Activated naive CD4-positive, alpha-beta T cell treated with anti-CD3 and anti-CD28 coated beads, Interleukin-2, amount 50 U/mL, for 16 hours (primary cell): Measurements from ENCODE around the gene TTLL11.

Experiments
- DNase-seq: peaks from one replicate; pipeline ENCODE4 v3.0.0-alpha.2; 2020

The TTLL11 gene

DNA sequence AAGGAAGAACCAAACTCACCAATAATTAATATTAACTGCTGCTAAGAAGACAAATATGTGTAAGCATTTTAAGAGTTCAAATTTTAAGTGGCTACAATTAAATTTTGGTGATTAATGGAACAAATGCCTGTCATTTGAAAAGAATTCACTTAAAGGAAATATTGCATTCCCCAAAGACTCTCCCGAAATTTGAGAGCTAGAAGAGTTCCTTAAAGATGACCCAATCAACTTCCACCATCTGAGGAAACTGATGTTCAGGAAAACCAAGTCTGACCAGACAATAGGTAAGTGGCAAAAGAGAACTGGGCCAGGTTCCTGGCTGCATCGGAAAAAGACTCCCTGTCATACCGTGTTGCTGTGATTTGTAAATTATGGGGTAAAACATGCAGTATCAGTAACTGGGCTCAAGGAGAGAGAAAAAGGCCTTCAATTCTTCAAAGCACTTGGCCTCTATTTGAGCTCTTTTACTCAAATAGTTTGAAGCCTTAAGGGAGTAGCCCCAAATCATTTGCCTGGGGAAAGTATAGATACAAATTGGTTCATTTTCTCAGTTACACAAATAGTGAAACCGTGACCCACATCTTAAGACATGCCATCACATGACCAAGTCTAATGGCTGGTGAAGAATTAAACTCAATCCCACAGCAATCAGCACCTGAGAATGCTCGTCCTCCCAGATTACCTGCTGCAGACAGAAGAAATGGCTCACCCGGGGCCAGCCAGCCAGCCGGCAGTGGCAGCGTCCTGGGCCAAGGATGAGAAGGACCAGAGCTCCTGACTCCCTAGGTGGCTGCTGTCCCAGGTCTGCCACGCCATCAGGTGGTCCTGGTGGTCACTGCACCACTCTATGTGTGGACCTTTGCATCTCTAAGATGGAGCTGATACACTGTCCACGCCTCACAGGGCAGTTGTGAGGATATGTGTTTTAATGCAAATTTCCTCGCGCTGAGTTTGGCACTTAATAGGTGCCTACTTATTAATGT, 162.9 kb downstream of the TTLL11 start:
- no peak for DNase-seq

DNA sequence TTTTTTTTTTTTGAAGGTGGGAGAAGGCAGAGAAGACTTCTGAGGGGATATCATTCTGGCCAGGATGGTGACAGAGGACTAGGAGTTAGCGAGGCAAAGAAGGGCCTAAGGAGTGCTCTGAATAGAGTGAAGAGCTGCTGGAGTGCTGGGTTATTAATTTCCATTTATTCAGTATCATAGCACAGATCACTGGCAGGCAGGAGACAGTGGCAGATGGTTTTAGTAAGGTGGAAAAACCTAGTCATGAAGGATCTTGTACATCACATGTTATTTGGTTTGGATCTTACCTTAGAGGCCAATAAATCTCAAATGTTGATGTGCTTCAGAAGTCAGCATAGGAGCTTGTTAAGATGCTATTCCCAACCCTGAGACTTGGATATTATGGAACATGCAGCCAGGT, 165.5 kb downstream of the TTLL11 start:
- no peak for DNase-seq

DNA sequence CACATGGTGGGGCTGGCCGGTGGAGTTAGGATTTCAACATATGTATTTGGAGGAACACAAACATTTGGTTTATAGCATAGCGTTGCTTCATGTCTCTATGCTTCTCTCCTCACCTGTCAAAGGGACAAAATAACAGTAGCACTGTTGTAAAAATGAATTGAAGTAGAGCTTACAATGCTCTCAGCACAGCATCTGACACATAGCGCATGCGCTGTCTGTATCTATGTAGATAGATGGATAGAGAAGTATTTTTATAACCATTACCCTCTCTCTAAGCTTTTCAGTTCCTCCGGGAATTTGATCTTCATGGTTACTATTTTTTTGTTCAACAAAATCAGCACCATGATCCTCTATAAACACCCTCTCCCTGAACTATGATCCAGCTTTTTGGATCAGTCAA, 166.0 kb downstream of the TTLL11 start:
- DNase-seq = no peak

DNA sequence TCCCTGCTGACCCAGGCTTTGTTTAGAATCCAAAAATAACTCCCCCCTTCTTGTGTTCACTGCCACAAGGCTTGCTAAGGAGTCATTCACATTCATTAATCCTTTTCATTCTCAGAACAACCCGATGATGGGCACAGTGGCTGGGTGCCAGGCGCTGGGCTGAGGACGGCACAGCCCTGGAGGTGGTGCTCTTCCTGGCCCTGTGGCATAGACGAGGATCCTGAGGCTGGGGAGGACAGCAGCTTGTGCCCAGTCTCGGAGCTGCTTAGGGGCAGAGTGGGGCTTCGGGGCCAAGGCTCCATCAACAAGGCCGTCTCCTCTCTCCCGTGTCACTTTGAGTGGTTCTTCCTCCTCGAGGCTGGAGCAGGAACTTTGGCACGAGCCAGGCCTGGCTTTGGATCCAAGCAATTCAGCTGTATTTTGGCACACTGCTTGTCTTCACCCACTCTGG, 166.7 kb downstream of the TTLL11 start:
- DNase-seq = no peak

DNA sequence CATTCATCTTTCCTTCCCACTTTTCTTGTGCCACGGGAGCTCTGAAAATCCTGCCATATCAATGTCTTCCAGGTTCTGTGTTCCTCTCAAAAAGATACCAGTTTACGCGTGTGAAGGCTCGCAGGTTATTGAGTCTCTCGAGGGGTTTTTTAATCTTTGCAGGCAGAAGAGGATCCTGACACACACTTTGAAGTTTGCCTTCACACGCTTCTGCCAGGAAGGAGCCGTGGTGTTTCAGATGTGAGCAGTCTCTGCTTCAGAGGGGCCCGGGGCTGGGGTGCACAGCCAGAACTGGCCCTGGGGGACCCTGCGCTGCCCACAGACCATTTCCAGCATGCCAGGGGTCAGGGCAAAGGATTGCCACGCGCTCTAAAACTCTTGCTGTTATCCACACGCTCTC, 167.2 kb downstream of the TTLL11 start:
- DNase-seq = no peak

DNA sequence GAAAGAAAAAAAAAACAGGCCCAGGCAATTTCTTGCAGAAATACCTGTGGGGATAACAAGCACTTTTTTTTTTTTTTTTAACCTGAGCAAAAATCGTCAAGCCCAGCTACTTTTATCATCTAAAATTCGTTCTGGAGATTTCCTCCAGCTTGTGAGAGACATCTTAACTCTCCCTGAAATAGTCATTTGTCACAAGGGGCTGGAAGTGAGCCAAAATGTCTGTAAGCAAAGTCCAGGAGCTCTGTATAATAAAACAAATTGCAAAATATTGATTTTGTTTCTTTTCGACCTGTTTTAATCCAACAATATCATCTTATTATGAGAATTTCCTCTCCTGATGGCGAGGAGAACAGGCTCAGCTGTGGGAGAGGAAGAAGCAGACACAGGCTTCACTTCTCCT, 168.4 kb downstream of the TTLL11 start:
- no peak for DNase-seq

DNA sequence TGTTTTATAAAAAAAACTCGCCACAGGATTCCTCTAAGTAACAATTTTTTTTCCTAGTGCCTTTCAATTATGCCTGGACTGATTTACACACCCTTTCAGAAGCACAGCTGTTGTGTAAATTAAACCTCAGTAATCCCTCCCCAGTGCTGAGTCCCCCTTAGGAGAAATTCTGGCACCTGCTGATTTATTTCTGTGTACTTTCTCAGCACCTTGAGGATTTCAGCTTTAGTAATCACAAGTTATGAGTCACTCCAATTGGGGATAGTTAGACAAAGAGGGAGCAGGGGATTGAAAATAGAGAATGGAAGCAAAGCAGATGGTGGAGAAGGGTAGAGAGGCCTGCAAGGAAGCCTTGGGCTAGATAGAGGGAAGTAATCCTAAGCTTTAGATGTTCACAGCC, 171.7 kb downstream of the TTLL11 start:
- DNase-seq = no peak

DNA sequence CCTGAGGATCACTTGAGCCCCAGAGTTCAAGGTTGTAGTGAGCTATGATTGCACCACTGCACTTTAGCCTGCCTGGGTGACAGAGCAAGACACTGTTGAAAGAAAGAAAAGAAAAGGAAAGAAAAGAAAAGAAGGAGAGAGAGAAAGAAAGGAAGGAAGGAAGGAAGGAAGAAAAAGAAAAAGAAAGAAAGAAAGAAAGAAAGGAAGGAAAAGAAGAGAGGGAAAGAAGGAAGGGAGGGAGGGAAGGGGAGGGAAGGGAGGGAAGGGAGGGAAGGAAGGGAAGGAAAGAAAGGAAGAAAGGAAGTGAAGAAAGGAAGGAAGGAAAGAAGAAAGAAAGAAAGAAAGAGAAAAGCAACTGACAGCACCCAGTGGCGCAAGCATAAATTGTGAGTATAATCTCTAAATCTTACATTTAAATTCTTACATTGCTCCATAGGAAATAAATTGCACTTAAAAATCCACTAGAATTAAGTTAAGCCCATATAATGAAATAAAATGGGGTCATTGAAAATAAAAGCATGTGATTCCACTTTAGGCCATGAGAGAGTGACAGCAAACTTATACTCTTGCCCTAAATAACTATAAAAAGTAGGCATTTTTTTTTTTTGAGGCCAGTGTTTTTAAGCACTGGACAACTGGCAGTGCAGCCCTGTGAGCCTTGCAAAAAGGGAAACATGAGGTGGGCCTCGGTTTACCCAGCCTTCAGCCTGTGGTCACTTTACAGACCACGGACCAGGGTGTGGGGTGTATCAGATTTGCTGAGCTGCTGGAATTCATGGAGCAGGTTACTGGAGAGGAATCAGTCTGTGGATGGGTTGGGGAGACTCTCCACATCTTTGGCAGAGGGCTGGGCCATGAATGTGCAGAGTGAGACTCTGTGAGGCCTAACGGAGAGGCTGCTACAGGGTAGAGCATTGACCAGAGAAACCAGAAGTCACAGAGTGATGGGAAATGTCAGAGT, 175.5 kb downstream of the TTLL11 start:
- DNase-seq = no peak

DNA sequence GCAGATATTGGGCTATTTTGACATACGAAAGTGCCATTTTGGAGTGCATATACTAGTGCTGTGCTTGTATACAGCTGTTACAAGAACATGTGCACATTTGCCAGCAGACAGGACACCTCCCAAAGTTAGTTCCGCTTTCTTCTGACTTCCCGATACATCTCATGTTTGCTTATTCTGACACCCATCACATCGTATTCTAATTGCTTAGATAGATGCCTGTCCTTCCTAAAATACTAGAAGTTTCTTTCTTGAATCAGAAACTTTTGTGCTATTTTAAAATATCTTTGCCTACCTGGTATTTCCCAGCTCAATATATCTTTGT, 177.8 kb downstream of the TTLL11 start:
- no peak for DNase-seq

DNA sequence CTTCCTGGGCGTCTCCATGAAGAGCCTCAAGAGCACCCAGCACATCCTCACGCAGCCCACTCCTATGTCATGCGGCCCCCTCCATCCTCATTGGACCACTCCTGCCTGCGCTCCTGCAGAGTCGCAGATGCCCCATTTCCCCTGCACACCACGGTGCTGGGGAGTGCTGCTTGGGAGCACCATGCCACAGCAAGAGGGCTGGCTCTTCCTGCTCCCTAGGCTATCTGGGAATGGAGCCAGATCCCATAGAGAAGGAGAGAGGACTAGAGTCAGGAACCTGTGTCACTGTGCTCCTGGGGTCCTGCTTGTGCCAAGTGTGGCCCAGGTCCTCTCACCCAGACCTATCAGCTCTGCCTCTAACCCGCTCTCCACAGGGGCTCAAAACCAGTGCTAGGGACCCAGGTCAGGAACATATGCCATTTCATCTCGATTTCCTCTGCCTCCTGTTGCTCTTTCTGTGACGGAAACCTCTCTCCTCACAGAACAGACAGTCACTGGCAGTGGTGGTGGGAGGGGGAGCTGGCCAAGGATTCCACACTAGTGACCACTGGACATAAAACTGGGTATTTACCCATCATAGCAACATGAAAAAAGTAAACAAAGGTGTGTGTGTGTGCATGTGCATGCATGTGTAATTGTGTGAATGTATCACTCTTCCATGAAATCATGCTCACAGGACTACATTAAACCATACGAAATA, 178.4 kb downstream of the TTLL11 start:
- DNase-seq = no peak

DNA sequence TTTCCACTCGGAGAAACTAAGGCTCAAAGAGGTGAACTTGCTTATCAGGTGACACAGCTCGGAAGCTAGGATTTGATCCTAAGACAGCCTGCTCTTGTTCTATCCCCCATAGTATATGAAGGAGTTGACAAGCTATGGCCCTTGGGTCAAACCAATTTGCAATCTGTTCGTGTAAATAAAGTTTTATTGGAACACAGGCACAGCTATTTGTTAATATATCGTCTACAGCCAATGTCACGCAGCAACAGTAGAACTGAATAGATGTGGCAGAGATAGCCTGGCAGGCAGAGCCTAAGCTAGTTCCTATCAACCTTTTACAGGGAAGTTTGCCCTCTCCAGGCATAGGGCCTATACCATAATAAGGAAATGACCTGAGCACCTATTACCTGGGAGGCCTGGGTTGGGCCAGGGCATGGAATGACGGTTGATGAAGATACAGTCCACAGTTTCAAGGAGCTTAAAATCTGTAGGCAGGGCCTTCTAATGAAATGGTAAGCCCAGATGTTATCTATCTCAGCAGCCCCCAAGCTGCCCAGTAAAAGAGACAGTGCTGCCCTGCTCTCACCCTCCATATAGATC, 179.0 kb downstream of the TTLL11 start:
- no peak for DNase-seq

DNA sequence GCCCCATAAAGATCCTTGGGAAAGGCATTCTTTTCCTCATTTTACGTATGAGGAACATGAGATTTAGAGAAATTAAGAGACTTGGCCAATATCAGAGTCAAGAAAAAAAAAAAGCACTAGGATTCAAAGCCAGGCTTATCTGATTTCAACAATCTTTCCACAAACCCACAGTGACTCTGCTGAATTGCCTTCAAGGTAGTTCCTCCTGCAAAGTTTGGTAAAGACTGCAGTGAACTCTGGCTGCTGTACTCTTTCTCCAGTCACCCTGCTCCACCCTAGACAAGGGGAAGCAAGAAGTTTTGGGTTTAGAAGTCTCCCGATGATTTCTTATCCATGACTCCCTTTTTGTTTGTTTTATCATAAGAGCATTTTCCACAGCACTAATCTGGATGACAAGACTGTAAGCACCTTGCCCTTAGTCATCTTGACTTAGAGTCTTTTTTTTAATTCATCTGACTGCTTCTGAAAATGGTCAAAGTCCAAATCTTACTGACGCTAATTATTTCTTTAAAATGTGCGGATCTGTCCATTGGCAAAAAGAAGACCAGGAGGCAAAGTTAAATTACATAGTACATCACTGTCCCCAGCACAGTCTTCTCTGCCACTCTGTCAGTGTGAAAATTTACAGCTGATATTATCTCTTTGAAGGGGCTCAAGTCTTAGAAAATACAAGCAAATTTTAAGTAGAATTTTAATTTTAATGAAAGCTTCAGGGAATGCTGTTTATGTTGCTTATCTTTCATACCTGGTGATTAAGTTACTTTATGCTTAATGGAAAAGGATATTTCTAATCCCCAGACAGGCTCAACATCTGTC, 180.1 kb downstream of the TTLL11 start:
- DNase-seq = no peak

DNA sequence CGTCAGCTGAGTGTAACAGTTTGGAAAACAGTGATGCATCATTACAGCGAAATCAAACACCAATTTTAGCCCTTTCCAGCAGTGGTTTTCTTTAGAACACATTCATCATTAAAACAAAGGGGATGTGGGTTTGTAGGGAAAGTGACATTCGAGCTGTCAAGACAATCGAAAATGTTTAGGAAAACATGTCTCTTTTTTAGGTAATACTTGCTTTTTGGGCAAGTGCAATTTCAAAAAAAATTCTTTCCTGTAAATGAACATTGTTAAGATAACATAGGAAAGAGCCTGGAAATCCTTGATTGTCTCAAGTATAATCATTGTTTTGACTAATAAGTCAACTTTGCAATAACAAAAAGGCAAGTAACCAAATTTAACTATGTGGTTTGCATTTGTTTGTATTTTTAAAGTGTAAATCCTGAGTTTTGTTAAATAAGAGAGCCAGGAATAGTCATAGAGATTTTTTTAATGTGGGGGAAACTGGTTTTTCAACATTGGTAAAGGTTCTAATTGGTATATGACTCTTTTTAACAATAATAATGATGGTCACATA, 182.5 kb downstream of the TTLL11 start:
- no peak for DNase-seq

DNA sequence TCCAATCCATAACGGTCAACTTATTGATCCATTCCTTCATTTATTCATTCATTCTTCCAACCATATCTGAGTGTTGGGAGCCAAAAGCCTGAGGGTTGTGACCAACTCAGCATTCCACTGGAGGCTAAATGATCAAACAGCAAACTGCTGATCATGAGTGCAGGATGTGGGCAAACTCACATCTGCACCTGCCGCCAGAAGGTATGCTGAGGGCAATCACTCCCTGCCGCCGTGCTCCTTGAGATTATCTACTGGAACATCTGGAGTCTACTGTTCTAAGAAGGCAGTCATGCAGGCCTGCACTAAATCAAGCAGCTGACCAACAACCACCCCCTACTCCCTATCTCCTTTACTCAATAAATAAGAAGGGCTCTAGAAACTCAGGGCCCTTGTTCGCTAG, 184.0 kb downstream of the TTLL11 start:
- DNase-seq = no peak

DNA sequence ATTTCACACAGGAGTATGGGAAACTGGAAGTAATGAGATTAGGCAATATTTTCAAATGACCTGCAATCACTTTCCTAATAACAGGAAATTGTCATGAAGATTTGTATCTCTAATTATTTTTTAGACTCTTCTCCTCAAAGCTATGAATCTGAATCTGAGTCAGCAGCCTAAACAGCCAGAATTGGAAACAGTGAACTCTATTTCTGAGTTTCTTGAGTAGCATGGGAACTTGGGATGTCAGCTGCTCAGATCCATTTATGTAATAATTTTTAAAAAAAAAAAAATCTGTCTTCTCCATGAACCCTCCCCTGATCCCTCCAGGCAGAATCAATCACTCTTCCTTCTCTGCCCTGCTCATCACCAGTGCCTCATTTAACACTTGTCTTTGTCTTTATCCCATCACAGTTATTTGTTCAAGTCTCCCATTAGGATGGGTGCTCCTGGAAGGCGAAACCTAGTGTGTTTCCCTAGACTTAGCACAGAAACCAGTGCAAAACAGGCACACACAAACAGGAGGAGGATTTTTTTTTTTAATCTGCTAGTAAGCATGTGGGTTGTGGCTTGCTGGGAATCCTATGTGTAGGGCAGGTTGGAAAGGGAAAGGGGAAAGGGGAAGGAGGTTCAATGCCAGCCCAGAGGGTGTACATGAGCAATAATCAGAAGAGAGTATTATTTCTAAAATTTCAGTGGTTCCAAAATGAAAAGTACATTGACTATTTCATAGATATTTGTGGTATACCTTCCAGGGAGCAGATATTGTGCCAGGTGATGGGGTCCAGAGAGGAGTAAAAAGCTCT, 186.8 kb downstream of the TTLL11 start:
- DNase-seq = no peak

DNA sequence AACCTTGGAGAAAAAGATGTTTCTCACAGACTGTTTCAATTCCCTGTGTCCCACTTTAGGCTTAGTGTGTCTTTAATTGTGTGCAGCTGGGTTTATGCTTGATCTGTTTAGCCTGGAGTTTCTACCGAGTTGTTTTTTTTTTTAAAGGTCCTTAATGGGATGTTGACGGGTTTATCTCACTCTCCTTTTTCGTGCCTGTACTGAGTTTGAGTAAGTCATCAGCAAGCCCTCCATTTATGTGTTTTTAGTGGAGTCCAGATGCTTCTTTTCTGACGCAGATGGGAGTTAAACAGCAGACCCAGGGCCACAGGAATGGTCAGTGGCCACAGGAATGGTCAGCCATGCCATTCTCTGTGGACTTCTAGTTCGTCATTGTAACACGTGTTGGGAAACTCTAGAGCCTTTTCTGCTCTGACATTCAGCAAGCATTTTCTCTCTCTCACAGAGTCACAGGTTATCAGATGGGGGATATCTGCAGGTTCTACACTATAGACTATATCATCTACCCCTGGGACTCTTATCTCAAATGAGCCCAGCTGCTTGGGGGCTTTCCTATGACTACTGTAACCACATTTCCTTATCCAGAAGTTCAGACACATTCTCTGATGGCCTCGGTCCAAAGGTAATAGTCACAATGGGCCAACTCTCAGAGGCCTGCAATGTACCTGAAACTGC, 190.5 kb downstream of the TTLL11 start:
- DNase-seq = no peak

DNA sequence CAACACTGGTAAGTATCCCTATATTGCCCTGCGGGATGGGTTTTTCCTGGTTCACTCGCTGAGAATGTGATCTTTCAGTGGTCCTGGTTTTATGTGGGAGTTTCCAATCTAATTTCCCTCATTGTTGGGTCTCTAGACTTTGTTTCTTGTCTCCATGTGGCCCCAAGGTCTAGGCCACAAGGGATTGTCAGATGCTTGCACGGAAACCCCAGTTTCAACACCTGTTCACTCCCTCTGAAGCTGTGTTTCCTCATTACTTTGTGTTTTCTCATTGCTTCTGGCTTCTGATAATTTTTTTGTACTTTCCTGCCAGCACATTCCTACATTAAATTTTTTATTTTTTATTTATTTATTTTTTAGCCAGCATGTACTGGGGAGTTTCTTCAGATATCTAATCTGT, 191.5 kb downstream of the TTLL11 start:
- no peak for DNase-seq

DNA sequence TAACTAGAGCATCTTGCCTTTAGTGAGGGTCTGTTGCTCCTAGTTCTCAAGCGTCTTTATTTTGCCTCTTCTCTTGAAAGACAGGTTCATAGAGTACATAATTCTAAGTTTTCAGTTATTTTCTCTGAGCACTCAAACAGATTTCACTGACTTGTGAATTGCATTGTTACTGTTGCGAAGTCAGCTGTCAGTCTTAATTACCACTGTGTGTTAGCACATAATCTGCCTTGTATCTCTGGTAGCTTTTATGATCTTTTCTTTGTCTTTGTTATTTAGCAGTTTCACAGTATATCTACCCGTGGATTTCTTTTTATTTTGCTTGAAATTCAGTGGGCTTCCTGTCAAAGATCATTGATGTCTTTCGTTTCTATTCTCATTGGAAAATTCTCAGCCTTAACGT, 192.9 kb downstream of the TTLL11 start:
- no peak for DNase-seq

DNA sequence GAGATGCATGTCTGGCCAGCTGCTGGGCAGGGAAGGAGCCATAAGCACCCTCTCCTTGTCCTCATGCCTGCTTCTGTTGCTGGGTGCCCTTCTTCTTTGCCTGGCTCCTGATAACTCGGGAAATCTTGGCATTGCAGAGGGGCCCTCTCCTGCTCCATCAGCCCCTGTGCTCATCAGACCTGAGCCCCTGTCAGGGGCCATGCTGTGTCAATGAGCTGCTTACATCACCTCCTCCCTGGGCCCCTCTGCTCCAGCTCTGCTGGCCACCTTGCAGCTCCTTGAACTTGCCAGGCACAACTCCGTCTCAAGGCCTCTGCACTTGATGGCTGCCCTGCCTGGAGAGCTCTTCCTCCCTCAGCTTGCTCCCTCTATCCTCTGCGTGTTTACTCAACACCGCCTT, 194.3 kb downstream of the TTLL11 start:
- no peak for DNase-seq

DNA sequence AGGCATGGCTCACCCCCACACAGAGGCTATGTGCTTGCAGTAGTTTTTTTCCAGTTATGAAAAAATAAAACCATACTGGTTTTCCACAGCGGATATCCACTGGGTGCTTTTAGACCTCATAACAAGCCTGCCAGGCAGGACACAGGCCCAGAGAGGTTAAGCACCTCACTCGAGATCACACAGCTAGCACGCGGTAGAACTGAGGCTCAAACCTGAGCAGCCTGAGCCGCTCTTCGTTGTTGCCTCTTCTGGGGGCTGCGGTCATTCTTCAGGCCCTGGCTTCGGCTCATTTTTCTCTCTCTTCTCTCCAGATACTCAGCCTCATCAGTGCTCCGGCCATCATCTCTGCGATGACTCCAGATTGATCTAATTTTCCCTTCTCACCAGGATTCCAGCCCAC, 196.0 kb downstream of the TTLL11 start:
- no peak for DNase-seq
